HEK293 (cell line): ENCODE measurements around the gene LRRC75A.
A peak's percentile ranks its signal among the peaks of the same experiment; 100 is the strongest.

Source experiments
- CTCF ChIA-PET: fragments of 350-600 bp; formaldehyde crosslinking; extraction: SDS; loops from one replicate; lab custom pipeline; 2021; ENCODE audit warnings: antibody characterized with exemption; lab: Yijun Ruan, JAX
- POLR2A ChIA-PET: fragments of 300-600 bp; formaldehyde crosslinking; extraction: SDS; loops from one replicate; lab custom pipeline; 2020; ENCODE audit warnings: antibody characterized with exemption, inconsistent platforms; lab: Yijun Ruan, JAX
- H3K27ac ChIP-seq: fragments of 200-500 bp; sonication (Bioruptor generic); 2 replicates; pipeline ENCODE4 v1.5.1; 2014; ENCODE audit warnings: low read depth, low read length, control low read depth, inconsistent platforms; ENCODE audit errors: extremely low read depth
- H3K36me3 ChIP-seq, 2 experiments: fragments of 200-500 bp in 1 of 2; sonication (Bioruptor generic) in 1 of 2; 1 replicate in 1 of 2; 2 replicates in 1 of 2; pipeline ENCODE4 v1.5.1; 2014 to 2017; ENCODE audit warnings: inconsistent platforms in 2 of 2, low read length in 2 of 2; ENCODE audit not compliant: control insufficient read depth in 2 of 2, insufficient read depth in 1 of 2
- H3K4me1 ChIP-seq: fragments of 200-500 bp; sonication (Bioruptor generic); 2 replicates; pipeline ENCODE4 v1.5.1; 2014; ENCODE audit warnings: mild to moderate bottlenecking, low read length, inconsistent platforms; ENCODE audit not compliant: control insufficient read depth, insufficient read depth
- H3K4me3 ChIP-seq: 2 replicates; pipeline ENCODE4 v1.5.1; 2011; ENCODE audit warnings: low read depth, mild to moderate bottlenecking, control low read depth, low read length, moderate library complexity
- H3K9me3 ChIP-seq: fragments of 200-500 bp; sonication (Bioruptor generic); 2 replicates; pipeline ENCODE4 v1.5.1; 2014; ENCODE audit warnings: low read depth, low read length, inconsistent platforms; ENCODE audit not compliant: control insufficient read depth, insufficient read depth
- AEBP2 ChIP-seq: fragments of 450-650 bp; formaldehyde crosslinking; IDR thresholded peaks from 2 replicates; pipeline ENCODE4 v1.5.1; 2016; ENCODE audit warnings: missing biosample characterization, missing genetic modification characterization, borderline replicate concordance
- KLF8 ChIP-seq: fragments of 450-650 bp; formaldehyde crosslinking; IDR thresholded peaks from 2 replicates; pipeline ENCODE4 v1.5.1; 2016; ENCODE audit warnings: missing biosample characterization, missing genetic modification characterization
- SP3 ChIP-seq: fragments of 450-650 bp; formaldehyde crosslinking; IDR thresholded peaks from 2 replicates; pipeline ENCODE4 v1.5.1; 2016; ENCODE audit warnings: missing biosample characterization, missing genetic modification characterization
- ZFHX2 ChIP-seq: fragments of 450-650 bp; formaldehyde crosslinking; conservative IDR thresholded peaks from 2 replicates; pipeline ENCODE4 v1.5.1; 2016; ENCODE audit warnings: missing biosample characterization, missing genetic modification characterization
- ZFP3 ChIP-seq: fragments of 450-650 bp; formaldehyde crosslinking; IDR thresholded peaks from 2 replicates; pipeline ENCODE4 v1.5.1; 2016; ENCODE audit warnings: low read depth, missing biosample characterization, missing genetic modification characterization
- ZNF10 ChIP-seq: fragments of 450-650 bp; formaldehyde crosslinking; IDR thresholded peaks from 2 replicates; pipeline ENCODE4 v1.5.1; 2017; ENCODE audit warnings: missing biosample characterization, missing genetic modification characterization
- ZNF114 ChIP-seq: fragments of 450-650 bp; formaldehyde crosslinking; IDR thresholded peaks from 2 replicates; pipeline ENCODE4 v1.5.0; 2017; ENCODE audit warnings: missing biosample characterization, missing genetic modification characterization
- ZNF121 ChIP-seq: fragments of 450-650 bp; formaldehyde crosslinking; IDR thresholded peaks from 2 replicates; pipeline ENCODE4 v1.5.1; 2016; ENCODE audit warnings: missing biosample characterization, missing genetic modification characterization
- ZNF146 ChIP-seq: fragments of 450-650 bp; formaldehyde crosslinking; IDR thresholded peaks from 2 replicates; pipeline ENCODE4 v1.5.1; 2016; ENCODE audit warnings: missing biosample characterization, missing genetic modification characterization
- ZNF148 ChIP-seq: fragments of 450-650 bp; formaldehyde crosslinking; IDR thresholded peaks from 2 replicates; pipeline ENCODE4 v1.5.0; 2017; ENCODE audit warnings: missing biosample characterization, missing genetic modification characterization, borderline replicate concordance
- ZNF324 ChIP-seq: fragments of 450-650 bp; formaldehyde crosslinking; IDR thresholded peaks from 2 replicates; pipeline ENCODE4 v1.5.1; 2016; ENCODE audit warnings: missing biosample characterization, missing genetic modification characterization
- ZNF335 ChIP-seq: fragments of 450-650 bp; formaldehyde crosslinking; conservative IDR thresholded peaks from 2 replicates; pipeline ENCODE4 v1.5.1; 2016; ENCODE audit warnings: missing biosample characterization, missing genetic modification characterization
- ZNF350 ChIP-seq: fragments of 450-650 bp; formaldehyde crosslinking; IDR thresholded peaks from 2 replicates; pipeline ENCODE4 v1.5.0; 2017; ENCODE audit warnings: missing biosample characterization, mild to moderate bottlenecking, missing genetic modification characterization
- ZNF423 ChIP-seq: fragments of 450-650 bp; formaldehyde crosslinking; IDR thresholded peaks from 2 replicates; pipeline ENCODE4 v1.5.1; 2016; ENCODE audit warnings: missing biosample characterization, missing genetic modification characterization
- ZNF433 ChIP-seq: fragments of 450-650 bp; formaldehyde crosslinking; IDR thresholded peaks from 2 replicates; pipeline ENCODE4 v1.5.1; 2016; ENCODE audit warnings: missing biosample characterization, missing genetic modification characterization, low read depth
- ZNF501 ChIP-seq: fragments of 450-650 bp; formaldehyde crosslinking; IDR thresholded peaks from 2 replicates; pipeline ENCODE4 v1.5.1; 2016; ENCODE audit warnings: missing biosample characterization, missing genetic modification characterization
- ZNF670 ChIP-seq: fragments of 450-650 bp; formaldehyde crosslinking; IDR thresholded peaks from 2 replicates; pipeline ENCODE4 v1.5.1; 2016; ENCODE audit warnings: missing biosample characterization, missing genetic modification characterization, low read depth
- ZNF768 ChIP-seq: fragments of 450-650 bp; formaldehyde crosslinking; IDR thresholded peaks from 2 replicates; pipeline ENCODE4 v1.5.1; 2018; ENCODE audit warnings: missing biosample characterization, mild to moderate bottlenecking, missing genetic modification characterization
- TF ChIP-seq, protein P1 (sequence below): fragments of 450-650 bp; formaldehyde crosslinking; IDR thresholded peaks from 2 replicates; pipeline ENCODE4 v1.5.1; 2016; ENCODE audit warnings: missing biosample characterization, missing genetic modification characterization
- TF ChIP-seq, protein P2 (sequence below): fragments of 450-650 bp; formaldehyde crosslinking; IDR thresholded peaks from 2 replicates; pipeline ENCODE4 v1.5.1; 2016; ENCODE audit warnings: missing biosample characterization, missing genetic modification characterization

The LRRC75A gene

GRCh38 chr17:16427020-16427419 is 65.0 kb downstream of the LRRC75A start:
- H3K4me1 ChIP-seq, result no peaks in the 10 kb centered on the region
- POLR2A ChIA-PET, result interaction anchor here (1.6 to 3.6 kb wide), 4 partner anchors 12 to 46 kb away, joined by 7 to 41 read pairs (median 15); partner anchors contain the start of gene UBB
- H3K4me3 ChIP-seq, result no peak overlapping the region
- H3K36me3 ChIP-seq, result no peaks in the 10 kb centered on the region
- TF ChIP-seq ZNF768 (tag by site-specific recombination) (peak; percentile 61; the same call in 1 of the 2 replicates), ZNF114 (no peak)
- no peaks in the 10 kb centered on the region for H3K9me3 ChIP-seq
- no peak overlapping the region for H3K27ac ChIP-seq
- CTCF ChIA-PET, result interaction anchor here (0.7 to 2.3 kb wide), 9 partner anchors 10 to 101 kb away, joined by 3 to 19 read pairs (median 4); no protein-coding TSS in a partner anchor

DNA sequence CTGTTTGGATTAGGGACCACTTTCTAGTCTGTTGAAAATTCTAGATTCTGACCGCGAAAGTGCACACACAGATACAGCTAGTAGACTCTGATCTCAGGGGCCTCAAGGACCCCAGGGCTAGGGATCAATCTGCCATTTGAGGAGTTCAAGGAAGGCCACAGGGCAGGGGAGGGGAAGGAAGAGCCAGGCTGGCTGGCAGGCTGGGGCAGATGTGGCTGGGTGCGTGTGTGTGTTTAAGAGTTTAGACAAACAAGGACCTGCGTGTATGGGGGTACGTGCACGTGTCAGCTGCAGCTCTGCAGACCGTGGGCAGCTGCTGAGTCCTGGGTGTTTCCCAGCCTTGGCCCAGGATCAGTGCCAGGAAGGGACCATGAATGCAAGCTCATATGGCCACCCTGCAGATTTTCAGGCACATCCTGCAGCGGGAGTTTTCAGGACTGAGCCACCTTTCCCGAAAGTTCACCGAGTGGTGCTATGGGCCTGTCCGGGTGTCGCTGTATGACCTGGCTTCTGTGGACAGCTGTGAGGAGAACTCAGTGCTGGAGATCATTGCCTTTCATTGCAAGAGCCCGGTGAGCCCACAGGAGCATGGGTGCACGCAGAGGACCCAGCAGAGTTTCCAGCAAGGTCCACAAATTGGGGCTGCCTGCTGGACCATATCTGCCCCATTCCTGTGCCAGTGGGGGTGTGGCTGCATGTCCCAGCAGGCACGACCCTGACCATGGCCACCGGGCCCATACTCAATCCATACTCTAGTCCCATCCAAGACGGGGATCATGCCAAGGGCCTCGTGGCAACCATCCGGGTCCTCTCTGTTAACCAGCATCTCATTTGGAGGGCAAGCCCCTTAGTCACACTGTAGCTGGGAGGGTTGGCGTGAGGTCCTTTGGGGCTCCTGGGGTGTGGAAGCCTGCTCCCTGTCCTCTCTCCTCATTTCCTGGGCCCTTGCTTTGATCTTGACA is 66.0 kb downstream of the LRRC75A start:
- TF ChIP-seq ZFHX2 (peak; percentile 20; the same call in 1 of the 2 replicates), ZNF433 (no peak), ZNF148 (tag by site-specific recombination) (no peak), ZNF350 (tag by site-specific recombination) (no peak), ZNF10 (no peak)
- TF ChIP-seq, protein P1, sequence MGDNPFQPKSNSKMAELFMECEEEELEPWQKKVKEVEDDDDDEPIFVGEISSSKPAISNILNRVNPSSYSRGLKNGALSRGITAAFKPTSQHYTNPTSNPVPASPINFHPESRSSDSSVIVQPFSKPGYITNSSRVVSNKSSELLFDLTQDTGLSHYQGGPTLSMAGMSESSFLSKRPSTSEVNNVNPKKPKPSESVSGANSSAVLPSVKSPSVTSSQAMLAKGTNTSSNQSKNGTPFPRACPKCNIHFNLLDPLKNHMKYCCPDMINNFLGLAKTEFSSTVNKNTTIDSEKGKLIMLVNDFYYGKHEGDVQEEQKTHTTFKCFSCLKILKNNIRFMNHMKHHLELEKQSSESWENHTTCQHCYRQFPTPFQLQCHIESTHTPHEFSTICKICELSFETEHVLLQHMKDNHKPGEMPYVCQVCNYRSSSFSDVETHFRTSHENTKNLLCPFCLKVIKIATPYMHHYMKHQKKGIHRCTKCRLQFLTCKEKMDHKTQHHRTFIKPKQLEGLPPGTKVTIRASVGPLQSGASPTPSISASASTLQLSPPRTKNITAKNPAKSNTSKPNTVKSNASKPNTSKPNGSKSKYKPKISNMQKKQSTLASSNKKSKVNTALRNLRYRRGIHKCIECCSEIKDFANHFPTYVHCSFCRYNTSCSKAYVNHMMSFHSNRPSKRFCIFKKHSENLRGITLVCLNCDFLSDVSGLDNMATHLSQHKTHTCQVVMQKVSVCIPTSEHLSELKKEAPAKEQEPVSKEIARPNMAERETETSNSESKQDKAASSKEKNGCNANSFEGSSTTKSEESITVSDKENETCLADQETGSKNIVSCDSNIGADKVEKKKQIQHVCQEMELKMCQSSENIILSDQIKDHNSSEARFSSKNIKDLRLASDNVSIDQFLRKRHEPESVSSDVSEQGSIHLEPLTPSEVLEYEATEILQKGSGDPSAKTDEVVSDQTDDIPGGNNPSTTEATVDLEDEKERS (tag by site-specific recombination), result no peak
- TF ChIP-seq, all 188 proteins: peak for 1
- no peak overlapping the region for H3K27ac ChIP-seq
- no peaks in the 10 kb centered on the region for H3K9me3 ChIP-seq
- ChIA-PET POLR2A (interaction anchor here (2.3 kb wide), 1 partner anchor 13 kb away, joined by 10 read pairs; no protein-coding TSS in a partner anchor), CTCF (interaction anchor here (0.6 to 1.4 kb wide), 2 partner anchors 11 to 62 kb away, joined by 3 read pairs; partner anchors contain the start of gene TRPV2)
- H3K4me3 ChIP-seq, result no peak overlapping the region
- H3K4me1 ChIP-seq, result no peaks in the 10 kb centered on the region
- no peaks in the 10 kb centered on the region for H3K36me3 ChIP-seq

GRCh38 chr17:16425202-16425601 is 66.8 kb downstream of the LRRC75A start:
- Histone ChIP-seq H3K36me3 (no peaks in the 10 kb centered on the region), H3K4me1 (no peaks in the 10 kb centered on the region), H3K9me3 (no peaks in the 10 kb centered on the region), H3K4me3 (no peak overlapping the region), H3K27ac (no peak overlapping the region)
- POLR2A ChIA-PET, result interaction anchor here (2.3 kb wide), 1 partner anchor 14 kb away, joined by 10 read pairs; no protein-coding TSS in a partner anchor
- no peak for TF ChIP-seq ZNF324 (tag by site-specific recombination)
- TF ChIP-seq, protein P2, sequence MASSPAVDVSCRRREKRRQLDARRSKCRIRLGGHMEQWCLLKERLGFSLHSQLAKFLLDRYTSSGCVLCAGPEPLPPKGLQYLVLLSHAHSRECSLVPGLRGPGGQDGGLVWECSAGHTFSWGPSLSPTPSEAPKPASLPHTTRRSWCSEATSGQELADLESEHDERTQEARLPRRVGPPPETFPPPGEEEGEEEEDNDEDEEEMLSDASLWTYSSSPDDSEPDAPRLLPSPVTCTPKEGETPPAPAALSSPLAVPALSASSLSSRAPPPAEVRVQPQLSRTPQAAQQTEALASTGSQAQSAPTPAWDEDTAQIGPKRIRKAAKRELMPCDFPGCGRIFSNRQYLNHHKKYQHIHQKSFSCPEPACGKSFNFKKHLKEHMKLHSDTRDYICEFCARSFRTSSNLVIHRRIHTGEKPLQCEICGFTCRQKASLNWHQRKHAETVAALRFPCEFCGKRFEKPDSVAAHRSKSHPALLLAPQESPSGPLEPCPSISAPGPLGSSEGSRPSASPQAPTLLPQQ (tag by site-specific recombination), result no peak
- TF ChIP-seq ZNF335 (tag by site-specific recombination), result no peak
- TF ChIP-seq KLF8 (tag by site-specific recombination), result no peak
- no peak for TF ChIP-seq ZNF146 (tag by site-specific recombination)
- no peak for TF ChIP-seq ZFP3
- TF ChIP-seq ZNF423 (tag by site-specific recombination), result no peak
- TF ChIP-seq ZNF501 (tag by site-specific recombination), result no peak
- no peak for TF ChIP-seq SP3 (tag by site-specific recombination)
- no peak for TF ChIP-seq ZNF121 (tag by site-specific recombination)
- TF ChIP-seq ZNF670, result no peak
- no peak for TF ChIP-seq AEBP2 (tag by site-specific recombination)
- CTCF ChIA-PET, result no interaction called here
